NCI-H510A treated with DMSO at 0.1 percent for 48 hours (cell line): Measurements from ENCODE around the gene RGL1.

Source experiments
- DNase-seq: peaks from one replicate; lab custom pipeline; 2025; lab: John Stamatoyannopoulos, UW

RGL1 gene

GRCh38 chr1:183869664-183870063 is 64.7 kb downstream of the RGL1 start:
- DNase-seq: no peak

- no peak for DNase-seq
These were observed 65.6 kb downstream of the RGL1 start for GRCh38 chr1:183870351-183871077.

DNA sequence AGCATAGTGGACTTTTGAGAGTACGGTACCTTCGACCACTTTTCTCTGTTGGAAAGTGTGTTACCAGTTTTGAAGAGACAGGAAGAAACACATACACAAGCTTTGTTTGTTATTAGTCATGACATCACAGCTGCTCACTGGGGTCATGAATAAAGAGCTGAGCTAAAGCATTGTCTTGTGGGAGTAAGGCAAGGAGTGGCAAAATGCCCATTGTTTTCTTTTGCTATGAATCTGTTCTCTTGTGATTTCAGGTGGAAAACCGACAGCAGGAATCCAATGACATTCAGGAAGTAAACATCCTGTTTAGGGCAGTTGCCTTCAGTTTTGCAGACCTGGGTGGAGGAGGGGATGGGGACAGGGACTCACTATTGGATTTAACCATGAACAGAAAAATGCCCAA is 66.2 kb downstream of the RGL1 start:
- no peak for DNase-seq

- no peak for DNase-seq
These were observed 66.7 kb downstream of the RGL1 start for GRCh38 chr1:183871601-183872000.

DNA sequence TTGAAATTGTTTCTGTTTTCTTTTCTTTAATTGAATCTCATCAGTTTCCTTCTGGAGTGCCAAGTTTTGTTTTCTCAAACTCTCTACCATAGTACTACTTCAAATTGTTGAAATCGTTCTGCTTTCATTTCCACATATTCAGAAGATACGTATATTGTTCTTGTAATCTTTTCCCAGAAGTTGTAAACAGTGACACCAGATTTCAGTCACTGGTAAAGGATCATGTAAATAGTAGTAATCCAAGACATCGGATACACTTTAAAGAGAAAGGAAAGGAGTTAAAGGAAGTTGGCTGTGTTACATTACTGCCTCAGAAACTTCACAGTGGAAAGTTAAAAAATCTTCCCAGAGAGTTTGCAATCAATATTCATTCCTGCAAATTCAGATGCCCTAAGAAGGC is 67.5 kb downstream of the RGL1 start:
- no peak for DNase-seq

DNA sequence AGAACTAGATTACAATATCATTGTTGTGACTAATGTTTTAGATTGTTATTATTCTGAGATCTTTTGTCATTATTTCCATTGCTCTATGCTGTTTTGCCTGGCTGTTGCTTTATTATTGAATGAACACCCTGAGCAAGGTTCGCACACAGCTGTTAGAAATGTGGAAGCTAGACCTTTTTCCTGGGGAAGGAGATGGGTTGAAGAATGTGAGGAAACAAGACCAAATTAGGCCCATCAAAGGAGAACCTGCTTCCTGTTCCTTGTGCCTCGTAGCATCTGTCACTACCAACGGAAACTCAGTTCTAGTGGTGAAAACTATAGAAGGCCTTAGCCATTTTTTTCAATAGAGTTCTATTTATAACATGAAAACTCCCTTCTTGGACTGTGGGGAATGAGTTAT is 68.7 kb downstream of the RGL1 start:
- no peak for DNase-seq

GRCh38 chr1:183876309-183876708 is 71.4 kb downstream of the RGL1 start:
- DNase-seq: no peak

GRCh38 chr1:183877053-183877720 is 72.3 kb downstream of the RGL1 start:
- no peak for DNase-seq

- no peak for DNase-seq
These were observed 74.6 kb downstream of the RGL1 start for GRCh38 chr1:183879494-183879893.

DNA sequence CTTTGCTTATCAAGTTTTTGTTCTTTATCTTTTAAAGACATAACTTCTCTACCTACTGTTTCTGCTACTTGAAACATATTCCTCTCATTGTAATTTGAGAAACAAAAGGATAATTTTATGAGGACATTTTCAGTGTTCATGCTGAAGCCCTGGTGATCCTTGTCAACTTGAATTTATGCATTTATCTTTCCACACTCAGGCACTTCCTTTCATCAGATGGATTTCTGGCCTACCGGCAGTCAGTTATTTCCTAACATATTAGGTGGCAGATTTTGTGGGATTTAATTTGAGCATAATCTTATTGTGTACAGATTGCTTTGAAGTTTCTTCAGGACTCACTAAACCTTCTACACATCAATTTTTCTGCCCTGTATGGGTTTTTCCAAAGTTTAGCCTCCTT is 75.0 kb downstream of the RGL1 start:
- no peak for DNase-seq

GRCh38 chr1:183880531-183881243 is 75.8 kb downstream of the RGL1 start:
- DNase-seq: no peak

DNA sequence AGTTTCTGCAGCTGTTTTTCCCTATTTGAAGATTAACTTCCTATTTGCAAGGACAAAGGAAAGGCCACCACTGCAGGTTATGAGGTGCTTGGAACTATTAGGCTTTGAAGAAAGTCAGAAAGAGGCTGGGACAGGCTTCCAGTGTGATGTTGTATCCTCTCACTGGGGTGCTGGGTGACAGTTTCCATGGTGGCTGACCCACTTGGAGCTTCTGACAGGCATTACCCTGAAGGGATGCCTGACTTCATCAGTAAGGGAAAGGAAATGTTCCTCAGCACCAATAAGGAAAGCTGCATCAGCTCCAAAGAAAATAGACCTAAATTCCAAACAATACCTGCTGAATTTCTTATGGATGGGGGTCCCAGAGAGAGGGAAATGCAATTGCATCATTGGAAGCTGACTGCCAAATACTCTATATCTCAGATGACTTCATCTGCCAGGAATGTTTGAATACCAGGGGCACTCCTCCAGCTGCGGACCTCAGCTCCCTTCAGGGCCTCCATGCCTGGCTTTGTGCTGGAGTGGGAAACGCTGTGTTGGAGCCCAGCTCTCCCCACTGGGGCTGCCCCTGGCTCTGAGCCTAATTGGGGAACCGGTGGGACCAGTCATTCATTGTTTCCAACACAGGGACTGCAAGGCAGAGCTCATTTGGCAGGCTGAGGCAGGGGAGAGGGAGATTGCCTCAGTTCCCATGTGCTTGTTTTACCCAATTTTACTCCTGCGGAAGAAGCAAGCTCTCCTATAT is 76.6 kb downstream of the RGL1 start:
- DNase-seq: no peak

DNA sequence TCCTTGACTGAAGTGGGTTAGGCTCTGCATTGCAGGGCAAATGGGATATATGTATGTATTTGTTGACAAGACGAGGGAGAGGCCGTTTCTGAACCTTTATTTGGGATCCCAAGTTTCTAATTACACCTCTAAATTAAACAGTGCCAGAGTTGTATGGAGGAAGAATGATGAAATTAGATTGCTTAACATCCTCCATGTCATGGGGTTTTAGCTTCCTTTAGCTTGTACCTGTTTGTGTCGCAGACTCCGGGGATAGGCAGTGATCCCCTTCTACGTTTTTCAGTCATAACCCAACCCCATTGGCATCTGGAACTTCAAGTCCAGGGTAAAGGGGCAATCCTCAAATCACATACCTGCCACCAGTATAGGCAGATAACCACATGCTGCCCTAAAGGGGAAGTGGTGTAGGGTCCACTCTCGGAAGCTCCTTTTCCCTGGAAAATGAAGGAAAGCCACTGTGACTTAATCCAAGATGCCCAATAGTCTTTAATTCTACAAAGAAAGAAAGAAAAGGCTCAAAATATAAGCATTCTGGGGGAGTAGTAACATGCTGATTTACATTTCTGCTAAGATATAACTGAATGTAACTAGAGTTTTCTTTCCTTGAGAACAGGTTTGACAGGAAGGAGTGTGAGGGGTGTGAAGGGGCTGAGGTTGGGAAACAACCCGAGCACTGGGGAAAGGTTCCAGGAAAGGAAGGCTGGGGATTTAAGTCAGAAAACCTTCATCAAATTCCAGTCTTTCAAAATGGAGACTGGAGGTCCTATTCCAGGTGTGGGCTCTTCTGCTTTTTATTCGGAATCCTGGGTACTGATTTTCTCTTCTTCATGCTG is 77.6 kb downstream of the RGL1 start:
- DNase-seq: no peak

DNA sequence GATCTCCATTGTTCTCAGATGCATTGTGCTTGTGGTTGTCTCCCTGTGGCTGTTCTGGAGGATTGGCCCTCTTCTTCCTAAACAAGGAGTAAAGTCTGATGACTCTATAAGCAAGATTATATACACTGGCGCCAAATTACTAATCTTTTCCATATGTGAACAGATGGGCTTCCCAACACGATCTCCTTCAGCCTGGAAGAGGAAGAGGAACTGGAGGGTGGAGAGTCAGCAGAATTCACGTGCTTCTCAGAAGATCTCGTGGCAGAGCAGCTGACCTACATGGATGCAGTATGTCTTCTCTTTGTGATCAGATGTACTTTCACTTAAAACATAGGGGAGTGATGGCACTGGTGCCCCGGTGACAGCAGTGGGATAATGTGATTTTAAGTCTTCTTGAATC is 78.7 kb downstream of the RGL1 start:
- DNase-seq: no peak

- no peak for DNase-seq
These were observed 79.6 kb downstream of the RGL1 start for GRCh38 chr1:183884526-183884925.

- DNase-seq: no peak
These were observed 80.3 kb downstream of the RGL1 start for GRCh38 chr1:183885142-183885735.

DNA sequence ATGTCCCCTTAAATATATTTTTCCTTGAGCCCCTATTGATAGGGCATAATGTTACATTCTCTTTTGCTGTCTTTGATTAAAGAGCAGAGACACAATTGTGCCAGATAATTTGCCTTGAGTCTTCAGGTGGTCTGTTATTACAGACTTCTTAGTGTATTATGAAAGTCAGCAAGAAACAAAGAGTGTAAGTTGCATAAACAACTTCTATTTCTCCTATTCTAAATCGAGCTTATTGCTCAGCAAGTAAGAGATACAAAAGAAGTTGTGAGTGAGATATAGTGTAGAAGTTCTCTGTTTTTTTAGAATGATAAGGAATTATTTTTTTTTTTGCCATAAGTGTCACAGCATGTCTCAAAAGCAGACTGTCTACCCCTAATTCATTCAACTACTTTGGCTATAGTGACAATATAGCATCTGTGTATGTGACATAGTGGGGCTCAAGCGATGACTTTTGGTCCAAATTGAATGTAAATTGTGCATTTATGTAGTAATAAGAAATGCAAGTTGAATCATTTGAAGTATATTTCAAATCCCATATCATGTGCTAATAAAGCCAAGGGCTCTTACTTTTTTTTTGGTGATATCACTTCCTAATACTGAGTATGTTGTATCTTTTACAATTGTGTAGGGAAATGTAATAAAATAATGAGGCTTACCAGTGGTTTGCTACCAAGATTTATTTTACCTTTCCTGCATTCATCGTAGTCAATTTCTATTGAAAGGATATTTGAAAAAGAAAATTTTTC is 81.3 kb downstream of the RGL1 start:
- no peak for DNase-seq

GRCh38 chr1:183886853-183887252 is 81.9 kb downstream of the RGL1 start:
- DNase-seq: no peak

DNA sequence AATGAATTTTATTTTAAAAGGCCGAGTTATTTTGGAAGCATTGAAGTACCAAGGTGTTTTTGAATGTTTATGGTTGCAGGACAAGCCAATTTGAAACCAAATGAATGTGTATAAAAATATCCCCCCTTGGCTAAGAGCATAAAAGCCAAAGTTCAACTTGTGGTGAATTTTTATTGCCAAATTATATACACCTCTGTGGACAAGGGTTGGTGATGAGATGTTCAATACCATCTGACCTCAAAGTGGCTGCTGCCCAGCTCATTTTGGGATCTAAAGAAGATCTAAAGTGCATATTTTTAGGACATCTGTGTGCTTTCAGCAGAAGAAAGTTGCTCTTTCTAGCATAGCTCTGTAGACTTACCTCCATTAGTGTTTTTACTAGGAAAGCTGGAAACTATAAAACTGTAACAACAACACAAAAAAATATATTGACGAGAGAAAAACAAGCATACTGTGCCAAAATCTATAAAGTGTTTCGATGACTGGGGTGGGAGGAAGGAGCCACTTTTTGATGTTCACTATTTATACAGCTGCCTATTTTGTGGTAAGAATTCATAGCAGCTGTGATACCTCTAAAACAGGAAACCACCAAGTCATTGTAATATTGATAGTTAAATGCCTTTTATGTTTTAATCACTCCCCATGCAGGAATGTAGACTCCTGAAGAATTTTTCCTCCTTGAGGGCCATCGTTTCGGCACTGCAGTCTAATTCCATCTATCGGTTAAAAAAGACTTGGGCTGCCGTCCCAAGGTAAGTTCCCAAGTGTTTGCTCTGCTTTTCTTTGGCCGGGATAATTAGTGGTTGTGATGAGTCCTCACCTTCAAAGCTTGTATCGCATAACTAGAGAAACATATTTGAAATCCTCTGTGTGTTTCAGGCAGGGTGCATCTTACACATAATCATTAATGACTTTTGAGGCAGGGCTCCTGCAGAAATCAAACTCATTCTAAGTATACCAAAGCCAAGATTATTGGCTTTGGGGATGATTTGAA is 83.2 kb downstream of the RGL1 start:
- DNase-seq: no peak
